ENCODE results near the gene ARHGEF39.
A peak's percentile ranks its signal among the peaks of the same experiment; 100 is the strongest.
"Not testable (repeated sequence)": the region's sequence is repeated elsewhere in the genome, so short reads cannot be mapped to it uniquely, and the experiment has no call there.

Gene ARHGEF39

GRCh38 chr9:35649431-35650340, 15.3 kb downstream of the ARHGEF39 start:
- no peak for TF ChIP-seq CTCF (conservative IDR thresholded peaks at IDR 0.05)
- no peak for TF ChIP-seq ZFX (IDR thresholded peaks at IDR 0.05)
- no peak overlapping the region for H3K27ac ChIP-seq

GRCh38 chr9:35646533-35647265, 18.3 kb downstream of the ARHGEF39 start:
- TF ChIP-seq ZFX (IDR thresholded peaks at IDR 0.05), result no peak
- TF ChIP-seq CTCF (conservative IDR thresholded peaks at IDR 0.05), result peak; percentile 98
- peak overlapping the region; percentile 56 for H3K27ac ChIP-seq

GRCh38 chr9:35646153-35646532, 18.9 kb downstream of the ARHGEF39 start:
- TF ChIP-seq CTCF (conservative IDR thresholded peaks at IDR 0.05) (no peak), ZFX (IDR thresholded peaks at IDR 0.05) (no peak)
- H3K27ac ChIP-seq, result peak overlapping the region; percentile 56; the same call in 1 of the 2 replicates

- H3K27ac ChIP-seq, result not testable (repeated sequence)
Measured at GRCh38 chr9:35645736-35646135, 19.3 kb downstream of the ARHGEF39 start.

GRCh38 chr9:35643046-35643445, 21.9 kb downstream of the ARHGEF39 start:
- no peak overlapping the region for H3K27ac ChIP-seq
- TF ChIP-seq CTCF (conservative IDR thresholded peaks at IDR 0.05), result no peak
- TF ChIP-seq ZFX (IDR thresholded peaks at IDR 0.05), result no peak

- H3K27ac ChIP-seq, result not testable (repeated sequence)
Measured at GRCh38 chr9:35641478-35641877, 23.5 kb downstream of the ARHGEF39 start.

GRCh38 chr9:35640431-35640830, 24.6 kb downstream of the ARHGEF39 start:
- not testable (repeated sequence) for H3K27ac ChIP-seq

GRCh38 chr9:35639631-35640030, 25.4 kb downstream of the ARHGEF39 start:
- TF ChIP-seq CTCF (conservative IDR thresholded peaks at IDR 0.05) (no peak), ZFX (IDR thresholded peaks at IDR 0.05) (no peak)
- no peak overlapping the region for H3K27ac ChIP-seq

- not testable (repeated sequence) for H3K27ac ChIP-seq
Measured at GRCh38 chr9:35639225-35639624, 25.8 kb downstream of the ARHGEF39 start.

- not testable (repeated sequence) for H3K27ac ChIP-seq
Measured at GRCh38 chr9:35638751-35639150, 26.2 kb downstream of the ARHGEF39 start.

GRCh38 chr9:35637427-35637955, 27.5 kb downstream of the ARHGEF39 start:
- not testable (repeated sequence) for H3K27ac ChIP-seq

GRCh38 chr9:35636877-35637246, 28.1 kb downstream of the ARHGEF39 start:
- H3K27ac ChIP-seq, result not testable (repeated sequence)
